ENCODE measurements around the gene PNPLA3.
"Not testable (repeated sequence)": the region's sequence is repeated elsewhere in the genome, so short reads cannot be mapped to it uniquely, and the experiment has no call there.

Gene PNPLA3

DNA sequence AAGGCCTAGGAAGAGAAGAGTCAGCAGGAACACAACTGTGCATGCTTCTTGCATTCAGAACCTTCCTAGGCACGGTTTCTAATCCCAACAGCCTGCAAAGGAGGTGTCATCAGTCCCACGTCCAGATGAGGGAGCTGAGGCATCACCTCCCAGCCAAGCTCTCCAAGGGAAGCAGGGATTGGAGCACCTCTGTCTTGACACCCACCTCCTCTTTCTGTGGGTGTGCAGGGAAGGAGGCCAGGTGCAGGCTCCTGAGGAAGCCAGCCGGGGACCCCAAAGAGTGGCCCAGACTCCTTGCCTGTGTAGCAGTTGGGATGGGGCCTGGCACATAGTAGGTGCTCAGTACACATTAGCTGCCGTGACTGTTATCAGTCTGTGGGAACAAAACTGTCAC, 33.7 kb upstream of the PNPLA3 start:
- no peak for DNase-seq

DNA sequence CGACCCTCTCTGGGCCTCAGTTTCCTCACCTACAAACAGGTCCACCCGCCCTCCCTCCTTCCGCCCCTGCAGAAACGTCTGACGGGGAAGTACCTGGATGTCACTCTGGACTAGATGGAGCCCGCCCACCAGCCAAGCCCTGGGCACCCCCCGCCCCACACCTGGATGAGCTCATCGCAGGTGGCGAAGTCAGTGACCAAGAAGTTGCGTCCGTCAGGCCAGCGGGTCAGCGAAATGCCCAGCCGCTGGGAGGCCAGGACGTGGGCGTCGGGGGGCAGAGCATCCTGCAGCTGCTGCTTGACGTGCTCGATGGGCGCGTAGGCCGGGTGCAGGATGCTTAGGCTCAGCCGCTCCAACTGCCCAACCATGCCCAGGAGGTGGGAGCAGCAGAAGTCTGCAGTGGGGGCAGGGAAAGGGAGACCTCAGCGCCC, 32.7 kb upstream of the PNPLA3 start:
- no peak for DNase-seq

DNA sequence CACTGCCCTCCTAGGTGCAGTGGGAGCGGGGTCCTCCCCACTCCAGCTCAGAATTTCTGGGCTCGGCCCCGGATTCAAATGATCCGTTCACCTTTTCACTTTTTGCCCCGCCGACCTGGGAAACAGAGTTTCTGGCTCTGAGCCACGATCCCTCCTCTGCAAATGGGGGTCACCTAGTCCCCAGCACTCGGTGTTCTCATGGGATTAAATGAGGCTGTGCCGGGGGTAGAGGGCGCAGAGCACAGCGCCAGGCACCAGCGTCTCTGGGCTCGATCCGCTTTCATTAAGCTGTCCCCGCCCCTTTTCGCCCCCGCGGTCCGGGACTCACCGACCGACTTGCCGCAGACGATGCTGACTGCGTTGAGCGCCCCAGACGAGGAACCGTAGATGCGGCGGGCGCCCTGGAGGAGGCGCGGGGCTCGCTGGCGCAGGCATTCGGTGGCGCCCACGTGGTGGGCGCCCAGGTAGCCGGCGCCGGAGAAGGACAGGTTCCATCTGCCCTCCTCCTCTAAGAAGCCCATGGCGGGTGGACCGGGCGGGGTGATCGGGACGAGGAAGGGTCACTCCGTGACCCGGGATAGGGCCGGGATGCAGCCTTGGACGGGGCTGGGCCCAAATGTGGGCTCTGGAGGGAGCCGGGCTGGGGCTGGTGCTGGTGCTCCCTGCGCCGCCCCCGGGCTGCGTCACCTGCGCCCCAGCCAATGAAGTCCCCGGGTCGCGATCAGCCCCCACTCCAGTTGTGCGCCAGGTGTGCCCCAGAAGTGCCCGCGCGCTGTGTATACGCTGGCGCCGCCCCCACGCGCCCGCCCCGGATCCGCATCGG, 32.0 kb upstream of the PNPLA3 start, which contains the start of gene PNPLA5:
TSS of gene PNPLA5 (minus strand) at position 654 of the 823 bp plus-strand sequence. CDS start at position 521, 133 bp downstream.
- no peak for DNase-seq

DNA sequence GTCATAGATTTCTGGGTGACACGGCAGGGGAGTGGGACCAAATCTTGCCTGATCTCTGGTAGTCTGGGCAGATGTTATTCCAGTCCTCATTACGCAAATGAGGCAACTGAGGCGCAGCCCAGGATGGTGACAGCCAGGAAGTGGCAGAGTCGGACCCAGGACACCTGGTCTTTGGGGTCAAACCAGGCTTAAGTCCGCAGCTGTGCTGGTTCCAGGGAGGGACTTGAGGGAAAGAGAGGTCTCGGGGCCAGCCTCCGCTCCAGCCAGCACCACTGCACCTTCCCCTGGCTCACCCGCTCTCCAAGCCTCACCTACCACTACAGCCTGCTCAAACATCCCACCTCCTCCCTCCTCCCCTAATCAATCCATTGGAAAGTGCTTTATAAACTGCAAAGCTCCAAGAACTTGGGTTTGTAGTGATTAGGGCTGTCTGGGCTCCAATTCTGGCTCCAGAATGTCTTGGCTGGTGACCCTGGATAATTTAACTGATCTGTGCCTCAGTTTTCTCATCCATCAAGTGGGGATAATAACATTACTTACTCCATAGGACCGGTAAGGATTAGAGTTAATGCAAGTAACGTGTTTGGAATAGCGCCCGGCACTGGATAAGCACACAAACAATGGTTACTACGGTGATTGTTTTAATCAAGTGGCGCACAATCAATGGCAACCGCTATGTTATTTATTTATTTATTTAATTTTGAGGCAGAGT, 31.3 kb upstream of the PNPLA3 start:
- no peak for DNase-seq

DNA sequence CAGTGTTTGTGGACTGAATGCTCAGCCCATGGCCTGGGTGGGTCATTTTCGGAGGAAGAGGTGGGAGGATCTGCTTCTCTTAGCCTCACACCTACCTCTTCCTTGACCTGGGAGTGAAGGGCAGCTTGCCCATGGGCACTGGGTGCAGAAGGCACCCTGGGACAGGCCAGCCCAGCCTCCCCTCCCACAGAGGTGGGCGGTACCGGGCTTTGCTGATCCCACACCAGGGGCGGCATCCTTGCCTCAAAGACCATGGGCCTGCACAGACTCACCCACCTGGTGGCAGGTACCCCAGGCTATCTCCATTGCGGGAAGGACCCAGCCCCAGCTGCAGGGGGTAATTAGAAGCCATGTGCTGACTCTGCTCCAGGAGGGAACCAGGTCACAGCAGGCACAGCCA, 30.3 kb upstream of the PNPLA3 start:
- DNase-seq: no peak

DNA sequence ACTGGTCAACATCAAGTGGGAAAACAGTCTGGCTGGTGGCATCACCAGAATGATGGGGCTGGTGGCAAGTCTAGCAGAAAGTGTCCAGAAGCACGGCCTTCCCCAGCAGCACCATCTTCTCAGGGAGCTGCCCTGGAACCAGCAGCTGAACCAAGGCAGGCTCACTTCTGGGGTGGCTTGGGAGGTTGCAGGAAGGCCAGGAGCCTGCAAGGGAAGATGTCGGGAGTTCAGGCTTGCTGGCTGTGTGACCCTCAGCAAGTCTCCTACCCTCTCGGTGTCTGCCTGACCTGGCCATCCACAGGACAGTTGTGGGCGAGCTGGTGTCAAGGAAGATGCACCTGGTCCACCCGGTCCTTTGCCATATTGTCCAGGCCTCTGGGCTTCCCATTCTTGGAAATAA, 29.5 kb upstream of the PNPLA3 start:
- DNase-seq: no peak

DNA sequence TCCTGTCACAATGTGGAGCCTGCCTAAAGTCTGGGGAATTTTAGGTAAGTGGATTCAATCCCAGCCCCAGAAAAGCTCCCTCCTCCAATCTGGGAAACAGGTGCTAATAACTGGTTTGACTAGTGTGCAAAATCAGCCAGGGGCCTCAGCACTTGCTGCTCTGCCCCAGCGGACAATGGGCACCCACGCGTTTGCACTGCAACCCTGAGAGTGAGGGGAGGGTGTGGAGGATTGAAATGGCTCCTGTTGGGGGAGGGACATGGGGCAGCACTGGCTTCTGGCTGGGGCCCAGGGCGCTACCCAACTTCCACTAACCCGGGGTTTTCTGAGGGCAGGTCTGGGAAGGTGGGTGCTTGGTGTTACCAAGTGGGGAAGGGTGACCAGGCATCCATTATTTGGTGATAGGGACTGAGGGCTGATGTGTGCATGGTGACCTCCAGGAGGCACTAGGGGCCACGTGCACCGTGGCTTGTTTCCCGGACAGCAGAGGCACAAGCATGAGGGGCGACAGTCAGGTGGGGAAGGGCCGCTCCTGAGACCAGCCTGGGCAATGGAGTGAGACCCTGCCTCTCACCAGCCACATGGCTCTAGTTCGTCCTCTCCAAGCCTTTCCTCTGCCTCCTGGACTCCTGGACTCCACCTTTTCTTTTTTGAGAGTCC, 27.5 kb upstream of the PNPLA3 start:
- DNase-seq: no peak

DNA sequence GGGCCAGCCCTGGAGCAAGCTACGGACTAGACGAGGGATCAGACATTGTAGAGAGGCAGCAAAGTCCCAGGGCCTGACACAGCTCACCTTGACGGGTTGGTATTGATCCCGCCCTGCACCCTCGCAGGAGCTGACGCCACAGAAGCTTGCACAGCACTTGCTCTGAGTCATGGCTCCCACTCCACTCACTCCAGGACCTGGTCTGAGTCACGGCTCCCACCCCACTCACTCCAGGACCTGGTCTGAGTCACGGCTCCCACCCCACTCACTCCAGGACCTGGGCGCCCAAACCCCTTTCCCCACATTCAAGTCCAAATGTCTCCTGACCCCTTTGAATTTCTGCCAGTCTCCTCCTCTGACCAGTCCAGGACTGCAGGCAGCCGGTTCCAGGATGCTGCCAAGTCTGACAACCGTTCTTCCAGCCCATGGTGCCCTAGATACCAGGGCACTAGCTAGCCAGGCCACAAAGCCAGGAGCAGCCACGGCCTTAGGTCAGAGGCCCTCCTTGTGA, 25.8 kb upstream of the PNPLA3 start:
- DNase-seq: no peak

DNA sequence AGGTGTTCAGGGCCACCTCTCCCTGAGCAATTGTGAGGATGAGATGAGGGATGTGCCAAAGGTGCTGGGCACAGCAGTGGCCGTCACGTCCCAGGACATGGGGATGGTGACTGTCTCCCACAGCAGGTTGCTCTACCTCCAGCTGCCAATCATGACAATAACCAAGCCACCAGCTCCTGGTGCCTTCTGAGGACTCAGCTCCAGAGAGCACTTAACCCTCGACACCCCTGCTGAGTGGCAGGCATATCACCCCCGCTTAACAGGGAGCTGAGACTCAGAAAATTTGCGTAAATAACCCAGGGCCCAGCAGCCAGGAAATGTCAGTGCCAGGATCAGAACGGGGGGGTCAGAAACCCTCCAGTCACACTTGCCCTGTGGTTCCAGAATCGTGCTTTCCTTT, 23.4 kb upstream of the PNPLA3 start:
- no peak for DNase-seq

DNA sequence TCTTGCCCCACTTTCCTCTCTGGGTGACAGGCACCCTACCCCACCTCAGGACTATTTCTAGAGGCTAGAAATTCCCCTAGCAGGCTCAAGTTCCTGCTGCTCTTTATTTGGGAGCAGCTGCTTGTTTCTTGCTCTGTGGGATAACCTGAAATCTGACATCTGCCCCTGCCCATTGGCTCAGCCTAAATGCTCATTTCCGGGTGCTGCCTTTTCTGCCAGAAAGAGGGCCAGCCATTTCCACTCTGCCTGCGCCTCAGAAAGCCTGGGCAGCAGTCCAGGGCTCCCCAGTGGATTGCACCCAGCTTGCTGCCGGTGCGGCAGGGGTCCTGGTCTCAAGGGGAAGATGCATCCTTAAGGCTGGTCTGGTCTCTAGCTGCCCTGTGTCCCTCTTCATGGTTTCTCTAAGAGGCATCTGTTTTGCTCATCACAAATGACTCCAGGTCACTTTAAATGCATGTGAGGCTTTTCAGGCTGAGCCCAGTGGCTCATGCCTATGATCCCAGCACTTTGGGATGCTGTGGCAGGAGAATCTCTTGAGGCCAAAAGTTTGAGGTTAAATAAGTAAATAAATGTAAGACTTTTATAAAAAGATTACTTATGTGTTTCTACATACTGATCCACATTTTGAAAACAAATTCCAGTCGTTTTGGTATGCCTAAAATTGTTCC, 21.5 kb upstream of the PNPLA3 start:
- no peak for DNase-seq

DNA sequence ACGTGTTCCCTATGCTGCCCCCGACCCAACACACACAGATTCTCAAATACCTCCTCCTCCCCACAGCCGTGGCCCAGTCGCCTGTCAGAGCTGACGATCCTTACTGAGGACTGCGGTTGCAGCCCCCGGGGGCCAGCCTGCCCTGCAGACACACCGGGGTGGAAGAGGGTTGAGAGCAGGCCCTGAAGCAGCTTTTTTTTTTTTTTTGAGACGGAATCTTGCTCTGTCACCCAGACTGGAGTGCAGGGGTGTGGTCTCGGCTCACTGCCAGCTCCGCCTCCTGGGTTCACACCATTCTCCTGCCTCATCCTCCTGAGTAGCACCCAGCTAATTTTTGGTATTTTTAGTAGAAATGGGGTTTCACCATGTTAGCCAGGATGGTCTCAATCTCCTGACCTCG, 20.6 kb upstream of the PNPLA3 start:
- DNase-seq: not testable (repeated sequence)

DNA sequence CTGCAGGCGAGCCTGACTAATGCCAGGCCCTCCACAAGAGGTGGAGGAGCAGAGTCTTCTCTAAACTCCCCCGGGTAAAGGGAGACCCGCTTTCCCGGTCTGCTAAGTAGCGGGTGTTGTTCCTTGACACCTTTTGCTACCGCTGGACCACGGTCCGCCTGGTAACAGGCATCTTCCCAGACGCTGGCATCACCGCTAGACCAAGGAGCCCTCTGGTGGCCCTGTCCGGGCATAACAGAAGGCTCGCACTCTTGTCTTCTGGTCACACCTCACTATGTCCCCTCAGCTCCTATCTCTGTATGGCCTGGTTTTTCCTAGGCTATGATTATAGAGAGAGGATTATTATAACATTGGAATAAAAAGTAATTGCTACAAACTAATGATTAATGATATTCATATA, 19.2 kb upstream of the PNPLA3 start:
- DNase-seq: not testable (repeated sequence)

DNA sequence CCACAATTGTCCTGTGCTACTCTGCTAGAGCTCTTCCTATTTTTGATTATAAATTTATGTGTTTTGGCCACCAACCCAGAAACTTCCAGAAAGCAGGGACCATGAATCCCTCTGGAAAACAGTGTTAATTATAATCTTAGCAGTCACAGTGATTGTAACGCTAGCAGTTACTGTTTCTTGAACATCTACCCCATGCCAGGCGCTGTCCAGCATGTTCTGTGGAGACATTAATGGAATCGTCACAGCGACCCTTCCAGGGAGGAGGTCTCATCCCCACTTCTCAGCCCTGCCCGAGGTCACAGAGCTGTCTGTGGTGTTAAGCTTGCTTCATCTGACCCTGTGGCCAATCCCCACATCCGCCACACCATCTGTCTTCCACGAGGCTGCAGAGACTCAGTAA, 17.9 kb upstream of the PNPLA3 start:
- DNase-seq: no peak

DNA sequence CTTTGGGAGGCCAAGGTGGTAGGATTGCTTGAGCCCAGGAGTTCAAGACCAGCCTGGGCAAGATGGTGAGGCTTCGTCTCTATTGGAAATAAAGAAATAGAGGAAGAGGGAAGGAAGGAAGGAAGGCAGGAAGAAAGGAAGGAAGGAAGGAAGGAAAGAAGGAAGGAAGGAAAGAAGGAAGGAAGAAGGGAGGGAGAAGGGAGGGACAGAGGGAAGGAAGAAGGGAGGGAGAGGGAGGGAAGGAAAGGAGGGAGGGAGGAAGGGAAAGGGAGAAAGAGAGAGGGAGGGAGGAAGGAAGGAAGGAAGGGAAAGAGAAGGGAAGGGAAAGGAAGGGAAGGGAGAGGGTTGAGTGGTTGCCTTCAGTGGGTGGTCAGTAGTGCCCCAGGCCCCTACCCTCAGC, 13.9 kb upstream of the PNPLA3 start:
- no peak for DNase-seq

DNA sequence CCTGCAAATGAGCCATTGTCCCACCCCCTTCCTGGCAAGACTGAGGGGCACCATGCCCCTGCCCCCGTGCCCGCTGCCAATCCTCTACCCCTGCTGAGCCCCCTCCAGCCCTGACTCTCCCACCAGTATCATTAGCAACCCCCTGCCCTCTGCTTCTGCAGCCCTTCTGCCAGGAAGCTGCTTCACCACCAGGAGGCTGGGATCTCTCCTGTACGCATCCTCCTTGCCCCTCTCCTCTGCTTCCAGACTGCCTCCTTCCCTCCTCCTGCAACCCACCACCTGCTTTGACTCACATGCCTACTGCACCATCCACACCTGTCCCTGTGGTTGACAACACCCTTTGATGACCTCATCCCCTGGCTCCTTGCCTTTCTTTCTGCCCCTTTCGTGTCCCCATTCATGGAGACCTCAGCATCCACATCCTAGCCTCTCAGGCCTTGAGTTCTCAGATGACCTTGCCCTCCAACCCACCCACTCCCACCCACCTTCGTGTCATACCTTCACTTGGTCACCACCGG, 13.4 kb upstream of the PNPLA3 start:
- no peak for DNase-seq

DNA sequence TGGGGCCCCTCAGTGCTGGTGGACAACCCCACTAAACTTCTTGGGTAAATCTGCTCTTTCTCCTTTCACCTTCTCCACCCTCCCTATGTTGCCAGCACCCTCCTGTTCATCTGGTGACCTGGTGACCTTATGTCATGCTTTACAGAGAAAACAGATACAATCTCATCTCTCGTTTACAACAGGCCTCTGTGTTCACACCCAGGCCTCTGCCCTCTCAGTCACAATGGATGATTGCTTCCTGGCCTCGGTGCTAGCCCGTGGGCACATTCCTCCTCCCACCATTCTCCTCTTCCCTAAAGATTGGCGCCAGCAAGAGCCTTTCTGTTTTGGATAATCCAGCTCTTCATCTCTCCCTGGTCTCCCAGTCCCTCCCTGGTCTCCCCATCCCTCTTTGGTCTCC, 12.3 kb upstream of the PNPLA3 start:
- DNase-seq: no peak

DNA sequence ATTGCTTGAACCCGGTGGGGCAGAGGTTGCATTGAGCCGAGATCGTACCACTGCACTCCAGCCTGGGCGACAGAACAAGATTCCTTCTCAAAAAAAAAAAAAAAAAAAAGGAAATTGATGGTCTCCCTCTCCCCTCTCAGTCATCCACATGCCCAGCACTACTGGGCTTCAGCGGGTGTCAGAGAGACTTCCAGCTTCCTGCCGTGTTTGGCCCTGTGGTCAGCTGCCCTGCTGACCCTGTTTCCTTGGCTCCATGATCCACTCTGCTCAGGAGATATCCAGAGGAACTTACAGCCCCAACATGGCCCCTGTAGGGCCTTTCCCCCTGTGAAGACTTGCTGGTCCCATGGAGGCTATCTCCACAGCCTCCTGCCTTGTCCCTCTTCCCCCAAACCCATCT, 6.1 kb upstream of the PNPLA3 start:
- DNase-seq: no peak

DNA sequence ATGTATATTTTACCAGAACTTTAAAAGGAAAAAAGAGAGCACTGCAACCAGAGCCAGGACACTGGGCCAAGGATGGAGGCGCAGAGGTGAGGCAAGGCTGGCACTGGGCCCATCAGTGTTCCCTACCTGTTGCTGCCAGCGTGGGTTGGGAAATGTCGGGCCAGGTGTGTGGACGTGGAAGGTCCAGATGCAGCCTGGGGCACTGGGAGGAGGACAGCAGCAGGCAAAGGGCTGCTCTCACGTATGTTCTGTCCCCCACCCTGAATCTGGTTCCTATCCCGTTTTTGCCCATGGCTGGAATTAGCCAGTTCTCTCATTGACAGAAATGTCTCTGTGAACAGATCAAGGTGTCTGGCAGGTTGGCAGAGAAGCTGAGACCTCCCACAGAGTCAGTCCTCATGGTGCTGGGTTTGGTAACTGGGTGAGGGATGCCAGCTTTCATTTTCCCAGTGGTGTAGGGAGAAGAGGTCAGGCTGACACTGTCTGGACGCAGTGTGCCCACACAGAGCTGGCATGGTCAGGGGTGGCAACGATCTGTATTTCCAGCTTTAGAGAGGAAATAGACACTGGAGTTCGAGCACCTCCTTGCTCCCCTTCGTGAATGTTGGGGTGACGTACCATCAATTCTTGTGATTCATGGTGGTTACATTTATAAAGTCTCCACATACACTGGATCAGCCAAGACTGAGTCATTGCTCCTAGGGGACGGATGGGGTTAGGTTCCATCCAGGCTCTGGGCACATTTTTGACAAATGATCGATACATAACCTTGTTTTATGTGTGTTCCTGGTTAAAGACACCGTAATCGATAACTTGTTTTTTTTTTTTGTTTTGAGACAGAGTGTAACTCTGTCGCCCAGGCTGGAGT, 4.3 kb upstream of the PNPLA3 start:
- no peak for DNase-seq

DNA sequence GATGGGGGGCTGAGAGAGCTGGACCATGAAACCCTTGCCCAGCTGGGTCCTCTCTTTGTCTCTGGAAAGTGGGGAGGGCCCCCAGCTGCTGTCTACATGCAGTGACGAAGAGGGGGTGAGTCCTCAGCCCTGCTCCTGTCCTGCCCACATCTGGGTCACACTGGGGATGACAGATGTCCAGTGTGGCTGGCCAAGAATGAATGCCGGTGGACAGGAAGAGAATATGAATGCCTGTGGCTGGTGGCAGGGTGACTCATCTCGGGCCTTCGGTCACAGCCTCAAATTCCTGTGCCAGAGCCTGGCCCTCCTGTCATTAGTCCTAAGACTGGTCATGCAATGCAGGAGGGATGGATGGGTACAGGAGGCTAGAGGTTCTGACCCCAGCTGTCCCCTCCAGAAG, 2.2 kb upstream of the PNPLA3 start:
- DNase-seq: no peak

DNA sequence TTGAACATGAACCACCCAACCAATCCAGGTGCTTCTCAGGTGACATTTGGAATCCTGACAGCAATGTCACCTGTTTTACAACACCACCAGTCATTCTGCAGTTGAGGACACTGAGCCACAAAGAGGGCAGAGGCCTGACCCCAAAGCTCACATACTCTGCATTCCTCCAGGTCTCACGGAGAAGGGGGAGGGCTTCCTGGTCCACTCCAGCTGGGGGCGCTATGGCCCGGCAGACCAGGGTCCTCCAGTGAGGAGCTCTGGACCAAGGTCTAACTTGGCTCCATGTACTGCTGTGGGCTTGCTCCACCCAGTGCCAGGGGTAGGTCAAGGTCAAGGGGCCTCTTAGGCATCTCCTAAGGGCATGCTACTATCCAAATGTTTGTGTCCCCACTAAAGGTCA, 1.5 kb upstream of the PNPLA3 start:
- no peak for DNase-seq

DNA sequence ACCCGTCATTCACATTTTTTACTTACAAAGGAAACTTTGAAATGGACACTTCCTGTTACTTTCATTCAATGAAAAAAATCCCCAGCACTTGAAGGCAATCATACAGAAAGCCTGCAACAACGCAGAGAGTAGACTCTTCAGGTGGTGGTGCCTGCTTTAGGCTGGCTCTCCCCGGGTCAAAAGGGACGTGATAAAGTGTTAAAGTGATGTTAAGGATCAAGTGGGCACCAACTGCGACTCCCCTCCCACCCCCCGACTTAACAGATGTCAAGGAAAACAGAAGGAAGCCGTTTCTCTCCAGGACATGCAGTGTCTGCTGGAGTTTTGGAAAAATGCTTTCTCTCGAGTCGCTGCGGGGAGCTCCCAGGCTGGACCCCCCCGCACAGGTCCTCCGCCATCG, 414 bp upstream of the PNPLA3 start:
- no peak for DNase-seq

DNA sequence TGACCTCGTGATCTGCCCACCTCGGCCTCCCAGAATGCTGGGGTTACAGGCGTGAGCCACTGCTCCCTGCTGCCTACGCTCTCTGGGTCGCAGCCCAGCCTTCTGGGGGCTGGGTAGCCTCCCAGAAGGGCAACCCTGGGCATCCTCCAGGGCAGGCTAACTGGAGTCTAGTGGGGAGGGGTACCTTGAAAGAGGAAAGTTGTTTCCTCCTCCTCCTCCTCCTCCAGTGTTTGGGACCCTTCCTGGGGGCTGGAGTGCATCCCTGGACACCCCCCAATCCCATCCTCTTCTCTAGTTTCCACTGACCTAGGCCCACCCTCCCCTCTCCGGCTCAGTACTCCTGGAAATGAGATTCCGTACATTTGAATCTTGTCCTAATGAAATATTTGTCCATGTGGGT, 1.3 kb downstream of the PNPLA3 start:
- no peak for DNase-seq

Data from NCI-H1436 treated with DMSO at 0.1 percent for 48 hours (cell line).